Skeletal muscle cell (primary cell): ENCODE measurements around the gene DCPS.
"Not testable (repeated sequence)": the region's sequence is repeated elsewhere in the genome, so short reads cannot be mapped to it uniquely, and the experiment has no call there.

ENCODE experiments used
- DNase-seq: peaks from one replicate; pipeline ENCODE4 v3.0.0-alpha.2; 2010; ENCODE audit warnings: low read depth
- H3K4me3 ChIP-seq: 2 replicates; pipeline ENCODE4 v1.5.1; 2011; ENCODE audit warnings: low read depth, mild to moderate bottlenecking, control low read depth, low read length, moderate library complexity

Gene DCPS

GRCh38 chr11:126303623-126304456 lies at the start of gene DCPS:
TSS of gene DCPS (plus strand) at chr11:126304060. CDS start at chr11:126304081, 21 bp downstream.
- peak within 1 kb of the TSS; percentile 78 for H3K4me3 ChIP-seq
- peak; percentile 71 for DNase-seq

- no peak overlapping the region for H3K4me3 ChIP-seq
- no peak for DNase-seq
These were observed 49.0 kb upstream of the DCPS start for GRCh38 chr11:126254819-126255218.

GRCh38 chr11:126255507-126255906 lies 48.4 kb upstream of the DCPS start:
- not testable (repeated sequence) for H3K4me3 ChIP-seq, DNase-seq

- no peak for DNase-seq
- H3K4me3 ChIP-seq, result no peak overlapping the region
These were observed 47.6 kb upstream of the DCPS start for GRCh38 chr11:126256216-126256615.

- DNase-seq, result no peak
- no peak overlapping the region for H3K4me3 ChIP-seq
These were observed 46.7 kb upstream of the DCPS start for GRCh38 chr11:126257144-126257543.

- DNase-seq, result no peak
- H3K4me3 ChIP-seq, result no peak overlapping the region
These were observed 46.1 kb upstream of the DCPS start for GRCh38 chr11:126257764-126258163.

GRCh38 chr11:126262216-126262615 lies 41.6 kb upstream of the DCPS start:
- no peak overlapping the region for H3K4me3 ChIP-seq

GRCh38 chr11:126263489-126263888 lies 40.4 kb upstream of the DCPS start:
- H3K4me3 ChIP-seq, result no peak overlapping the region
- DNase-seq, result no peak

More at GRCh38 chr11:126262216-126262615, 41.6 kb upstream of the DCPS start:
- DNase-seq, result no peak

GRCh38 chr11:126265811-126266210 lies 38.0 kb upstream of the DCPS start:
- H3K4me3 ChIP-seq, result no peak overlapping the region
- no peak for DNase-seq

GRCh38 chr11:126267650-126268049 lies 36.2 kb upstream of the DCPS start:
- DNase-seq, result no peak

GRCh38 chr11:126268361-126268707 lies 35.5 kb upstream of the DCPS start:
- H3K4me3 ChIP-seq, result peak overlapping the region; percentile 98
- DNase-seq, result no peak

More at GRCh38 chr11:126267650-126268049, 36.2 kb upstream of the DCPS start:
- peak overlapping the region; percentile 98 for H3K4me3 ChIP-seq

GRCh38 chr11:126268708-126269579 lies 34.9 kb upstream of the DCPS start, which contains the start of the genes FOXRED1 and SRPRA:
TSS of gene FOXRED1 (plus strand) at chr11:126269154. CDS start at chr11:126269207, 53 bp downstream.
TSS of gene SRPRA (minus strand) at chr11:126268895. CDS start at chr11:126268804, 91 bp downstream.
- peak within 1 kb of the TSS; percentile 98 for H3K4me3 ChIP-seq
- peak; percentile 97 for DNase-seq

GRCh38 chr11:126277322-126277721 lies 26.5 kb upstream of the DCPS start:
- no peak for DNase-seq

GRCh38 chr11:126277780-126278179 lies 26.1 kb upstream of the DCPS start:
- no peak for DNase-seq
- H3K4me3 ChIP-seq, result no peak overlapping the region

More at GRCh38 chr11:126277322-126277721, 26.5 kb upstream of the DCPS start:
- no peak overlapping the region for H3K4me3 ChIP-seq

- no peak for DNase-seq
- no peak overlapping the region for H3K4me3 ChIP-seq
These were observed 24.7 kb upstream of the DCPS start for GRCh38 chr11:126279191-126279590.

GRCh38 chr11:126280595-126280994 lies 23.3 kb upstream of the DCPS start:
- no peak for DNase-seq
- H3K4me3 ChIP-seq, result no peak overlapping the region

GRCh38 chr11:126281245-126281644 lies 22.6 kb upstream of the DCPS start:
- no peak overlapping the region for H3K4me3 ChIP-seq
- no peak for DNase-seq

- DNase-seq, result no peak
- H3K4me3 ChIP-seq, result peak overlapping the region; percentile 55
These were observed 22.1 kb upstream of the DCPS start for GRCh38 chr11:126281666-126282175.

- peak overlapping the region; percentile 55 for H3K4me3 ChIP-seq
- no peak for DNase-seq
These were observed 21.5 kb upstream of the DCPS start for GRCh38 chr11:126282361-126282735.
